RWPE1 (cell line): ENCODE results near the gene CHMP4A.
A peak's percentile ranks its signal among the peaks of the same experiment; 100 is the strongest.

Experiments used
- CTCF ChIA-PET: fragments of 350-600 bp; sonication (Branson Sonifier 250); formaldehyde crosslinking; extraction: SDS; loops from one replicate; lab custom pipeline; 2021; lab: Yijun Ruan, JAX
- POLR2A ChIA-PET: fragments of 400-600 bp; formaldehyde crosslinking; extraction: SDS; loops from one replicate; lab custom pipeline; 2020; ENCODE audit warnings: antibody characterized with exemption; ENCODE audit not compliant: low non-redundant PET; lab: Yijun Ruan, JAX
- DNase-seq: peaks from one replicate; pipeline ENCODE4 v3.0.0; 2012; ENCODE audit warnings: low spot score
- H3K27ac ChIP-seq: fragments of 450-650 bp; 2 replicates; pipeline ENCODE4 v1.5.1; 2017
- CTCF ChIP-seq: fragments of 450-650 bp; conservative IDR thresholded peaks from 2 replicates; pipeline ENCODE4 v1.5.1; 2017; ENCODE audit warnings: low read depth, mild to moderate bottlenecking

Gene CHMP4A

GRCh38 chr14:24235804-24236688 lies 22.8 kb upstream of the CHMP4A start:
- no peak for DNase-seq
- ChIA-PET CTCF (interaction anchor here (1.3 kb wide), 1 partner anchor 62 kb away, joined by 4 read pairs; no protein-coding TSS in a partner anchor), POLR2A (no interaction called here)
- no peak overlapping the region for H3K27ac ChIP-seq
- TF ChIP-seq CTCF, result no peak

- POLR2A ChIA-PET, result no interaction called here
Measured at GRCh38 chr14:24234095-24235005, 21.1 kb upstream of the CHMP4A start.

GRCh38 chr14:24233538-24233866 lies 20.2 kb upstream of the CHMP4A start:
- no peak for TF ChIP-seq CTCF
- DNase-seq, result peak; percentile 36
- peak overlapping the region; percentile 96 for H3K27ac ChIP-seq
- POLR2A ChIA-PET, result no interaction called here
- CTCF ChIA-PET, result interaction anchor here (1.4 kb wide), 1 partner anchor 17 kb away, joined by 3 read pairs; no protein-coding TSS in a partner anchor

More at GRCh38 chr14:24234095-24235005, 21.1 kb upstream of the CHMP4A start:
- CTCF ChIA-PET, result interaction anchor here (1.0 to 1.3 kb wide), 2 partner anchors 63 to 64 kb away, joined by 3 to 4 read pairs; no protein-coding TSS in a partner anchor
- no peak for TF ChIP-seq CTCF
- no peak overlapping the region for H3K27ac ChIP-seq
- no peak for DNase-seq

- CTCF ChIA-PET, result interaction anchor here (1.4 kb wide), 1 partner anchor 16 kb away, joined by 3 read pairs; no protein-coding TSS in a partner anchor
- DNase-seq, result peak; percentile 16
- POLR2A ChIA-PET, result no interaction called here
- TF ChIP-seq CTCF, result no peak
- peak within 1 kb of the TSS; percentile 96 for H3K27ac ChIP-seq
Measured at GRCh38 chr14:24232645-24233537, 19.6 kb upstream of the CHMP4A start, which contains the start of gene GMPR2. GMPR2 (plus strand) TSS chr14:24232929; CDS start chr14:24233254, 325 bp downstream.

- TF ChIP-seq CTCF, result no peak
- peak; percentile 97 for DNase-seq
- peak within 1 kb of the TSS; percentile 96 for H3K27ac ChIP-seq
- CTCF ChIA-PET, result interaction anchor here (0.6 to 1.4 kb wide), 2 partner anchors 15 to 1638 kb away, joined by 3 read pairs; no protein-coding TSS in a partner anchor
- POLR2A ChIA-PET, result no interaction called here
Measured at GRCh38 chr14:24232121-24232644, 18.9 kb upstream of the CHMP4A start, which contains the start of gene NEDD8. NEDD8 (minus strand) TSS chr14:24232367; CDS start chr14:24232267, 100 bp downstream.
